GM12878 (cell line): Measurements from ENCODE around the gene MGAT4B. TPM values are rescaled to one million over a fixed set of nuclear protein-coding genes. Genes with fewer than 3 reads are reported as not detected.

ENCODE experiments used
- ATAC-seq: fragments of 200-7000 bp; cut with Tn5 transposase; 3 replicates; pipeline ENCODE4 v1.9.1; 2020; ENCODE audit warnings: mild to moderate bottlenecking, moderate library complexity
- BruUV-seq: library from RNA; stranded (reverse); fragments of 400-500 nt; replicated peaks from 2 replicates; lab custom pipeline; 2021; lab: Mats Ljungman, UMichigan
- CTCF ChIA-PET: fragments of 300-600 bp; sonication (Branson Sonifier 250); formaldehyde crosslinking; extraction: SDS; loops from one replicate; lab custom pipeline; 2021; ENCODE audit warnings: inconsistent platforms; lab: Yijun Ruan, JAX
- POLR2A ChIA-PET: fragments of 350-600 bp; formaldehyde crosslinking; extraction: SDS; loops from one replicate; lab custom pipeline; 2021; ENCODE audit warnings: inconsistent platforms; lab: Charles Lee
- RAD21 ChIA-PET: fragments of 300-600 bp; sonication (Branson Sonifier 250); formaldehyde crosslinking; loops from one replicate; lab custom pipeline; 2023; ENCODE audit warnings: antibody characterized with exemption; ENCODE audit not compliant: unreplicated experiment; lab: Charles Lee
- SMC1A ChIA-PET: fragments of 300-600 bp; sonication (Branson Sonifier 250); formaldehyde crosslinking; loops from one replicate; lab custom pipeline; 2023; ENCODE audit not compliant: unreplicated experiment, uncharacterized antibody; lab: Charles Lee
- DNase-seq: peaks from one replicate; pipeline ENCODE4 v3.0.0-alpha.2; 2011; ENCODE audit warnings: low read depth, low spot score
- FAIRE-seq: peaks from 3 replicates; lab custom pipeline; 2011; peaks lifted over from hg19 to GRCh38; lab: Jason Lieb, UNC
- H2AFZ ChIP-seq: 2 replicates; pipeline ENCODE4 v1.6.0; 2011; ENCODE audit warnings: low read depth, low read length, control low read depth; ENCODE audit not compliant: control insufficient read depth
- H3K27ac ChIP-seq: 2 replicates; pipeline ENCODE4 v1.5.1; 2011; ENCODE audit warnings: control low read depth; ENCODE audit not compliant: control insufficient read depth, insufficient read depth
- H3K27me3 ChIP-seq, 2 experiments: replicated peaks in 1 of 2; 2 replicates each; pipeline versions ENCODE4 v1.6.0 to v1.6.1; 2011; ENCODE audit warnings: low read length in 1 of 2; ENCODE audit not compliant: control insufficient read depth in 2 of 2, insufficient read depth in 2 of 2
- H3K36me3 ChIP-seq, 2 experiments: 2 replicates each; pipeline ENCODE4 v1.5.1; 2011; ENCODE audit warnings: low read length in 1 of 2; ENCODE audit not compliant: control insufficient read depth in 2 of 2, insufficient read depth in 2 of 2
- H3K4me1 ChIP-seq: 2 replicates; pipeline ENCODE4 v1.6.1; 2011; ENCODE audit warnings: mild to moderate bottlenecking, low read length, moderate library complexity, mixed read lengths; ENCODE audit not compliant: control insufficient read depth, insufficient read depth
- H3K4me2 ChIP-seq: 2 replicates; pipeline ENCODE4 v1.6.0; 2011; ENCODE audit warnings: control low read depth; ENCODE audit not compliant: control insufficient read depth, insufficient read depth
- H3K4me3 ChIP-seq: fragments of 200-600 bp; sonication (generic); 2 replicates; pipeline ENCODE4 v1.5.1; 2016
- H3K79me2 ChIP-seq: 2 replicates; pipeline ENCODE4 v1.6.0; 2011; ENCODE audit warnings: low read length; ENCODE audit not compliant: control insufficient read depth, insufficient read depth
- H3K9ac ChIP-seq: 2 replicates; pipeline ENCODE4 v1.8.0; 2011; ENCODE audit warnings: low read length, control low read depth, mixed read lengths; ENCODE audit not compliant: control insufficient read depth, insufficient read depth
- H3K9me3 ChIP-seq: replicated peaks from 3 replicates; pipeline ENCODE4 v1.5.1; 2011; ENCODE audit warnings: mild to moderate bottlenecking, low read length; ENCODE audit not compliant: control insufficient read depth, insufficient read depth
- H4K20me1 ChIP-seq: 2 replicates; pipeline ENCODE4 v1.6.0; 2011; ENCODE audit not compliant: control insufficient read depth, insufficient read depth
- BRCA1 ChIP-seq: IDR thresholded peaks from 2 replicates; pipeline ENCODE4 v1.6.1; 2011; ENCODE audit warnings: low read depth, low read length, improper control_type of control experiment
- CEBPB ChIP-seq, 2 experiments: fragments of 150-350 bp in 1 of 2; IDR thresholded peaks; 2 replicates each; pipeline ENCODE4 v1.6.1; 2012 to 2014; ENCODE audit warnings: low read depth in 2 of 2, low read length in 2 of 2, borderline replicate concordance in 1 of 2, inconsistent platforms in 1 of 2
- CHD1 ChIP-seq: IDR thresholded peaks from 2 replicates; pipeline ENCODE4 v1.6.1; 2012; ENCODE audit warnings: low read depth, low read length, improper control_type of control experiment
- DPF2 ChIP-seq: fragments of 450-650 bp; IDR thresholded peaks from 2 replicates; pipeline ENCODE4 v1.6.1; 2017; ENCODE audit warnings: mild to moderate bottlenecking
- HCFC1 ChIP-seq: fragments of 150-350 bp; IDR thresholded peaks from 2 replicates; pipeline ENCODE4 v1.6.1; 2014; ENCODE audit warnings: low read length
- MYB ChIP-seq: fragments of 150-350 bp; IDR thresholded peaks from 2 replicates; pipeline ENCODE4 v1.6.1; 2014; ENCODE audit warnings: mild to moderate bottlenecking, low read depth, low read length, borderline replicate concordance
- NBN ChIP-seq: fragments of 450-650 bp; IDR thresholded peaks from 2 replicates; pipeline ENCODE4 v1.6.1; 2016
- NFIC ChIP-seq: IDR thresholded peaks from 2 replicates; pipeline ENCODE4 v1.6.1; 2012; ENCODE audit warnings: low read depth, mild to moderate bottlenecking, inconsistent platforms, low read length, moderate library complexity
- NFXL1 ChIP-seq: fragments of 450-650 bp; IDR thresholded peaks from 2 replicates; pipeline ENCODE4 v1.6.1; 2017; ENCODE audit warnings: antibody characterized with exemption, mild to moderate bottlenecking, borderline replicate concordance
- SREBF1 ChIP-seq: IDR thresholded peaks from 2 replicates; pipeline ENCODE4 v1.6.1; 2012; ENCODE audit warnings: mild to moderate bottlenecking, low read length
- TBL1XR1 ChIP-seq: IDR thresholded peaks from 2 replicates; pipeline ENCODE4 v1.6.1; 2012; ENCODE audit warnings: low read depth, low read length, improper control_type of control experiment
- TCF3 ChIP-seq: IDR thresholded peaks from 2 replicates; pipeline ENCODE4 v1.6.1; 2012; ENCODE audit warnings: low read depth, mild to moderate bottlenecking, low read length, borderline replicate concordance; ENCODE audit not compliant: insufficient read depth
- WRNIP1 ChIP-seq: IDR thresholded peaks from 2 replicates; pipeline ENCODE4 v1.6.1; 2011; ENCODE audit warnings: low read depth, low read length, improper control_type of control experiment, borderline replicate concordance
- ZBED1 ChIP-seq: IDR thresholded peaks from 2 replicates; pipeline ENCODE4 v1.6.1; 2016; ENCODE audit warnings: borderline replicate concordance
- ZZZ3 ChIP-seq: IDR thresholded peaks from 2 replicates; pipeline ENCODE4 v1.6.1; 2011; ENCODE audit warnings: low read depth; ENCODE audit not compliant: control insufficient read depth, insufficient read length
- WGBS: methylation state at CpG from one replicate; pipeline ENCODE4 v1.1.6; 2016; ENCODE audit warnings: low lambda C conversion rate; ENCODE audit not compliant: insufficient replicate concordance, insufficient coverage; ENCODE audit errors: missing lambda C conversion rate; 5-methylcytosine and 5-hydroxymethylcytosine counted together
- in situ Hi-C: fragments of 300-500 bp; cut with MboI; formaldehyde crosslinking; loops from 9 replicates; pipeline ENCODE4 v1.14.3; 2018; ENCODE audit warnings: mixed read lengths
- intact Hi-C: fragments of 100-400 bp; cut with micrococcal nuclease; formaldehyde crosslinking; loops from one replicate; pipeline ENCODE4 v1.14.2; 2022; ENCODE audit not compliant: unreplicated experiment
- polyA plus RNA-seq, 11 experiments: library from polyadenylated mRNA; depleted of rRNA in 4 of 11; unstranded in 6 of 11; stranded (reverse) in 5 of 11; fragments of >200 nt; fragmentation: Nextera tagmentation in 4 of 11; fragmentation: Illumina TruSeq in 1 of 11; extraction: Ambion mirVana in 4 of 11; extraction: Trizol in 1 of 11; gene quantifications; 1 replicate in 1 of 11; 2 replicates in 10 of 11; pipeline versions ENCODE4 v1.2.1 to v1.2.3, GENCODE V29; 2011 to 2016; ENCODE audit warnings: inconsistent platforms in 2 of 11, missing spikeins in 2 of 11, low read depth in 1 of 11
- total RNA-seq, 4 experiments: library from RNA; depleted of rRNA in 3 of 4; stranded (reverse); fragments of >200 nt in 3 of 4; fragmentation: Illumina TruSeq in 1 of 4; extraction: Trizol in 1 of 4; gene quantifications; 2 replicates each; pipeline versions ENCODE4 v1.2.1 to v1.2.3, GENCODE V29; 2013 to 2021
- TF ChIP-seq, protein P1 (sequence below): fragments of 450-650 bp; IDR thresholded peaks from 2 replicates; pipeline ENCODE4 v1.6.1; 2017; ENCODE audit warnings: borderline replicate concordance
- TF ChIP-seq, protein P2 (sequence below): IDR thresholded peaks from 2 replicates; pipeline ENCODE4 v1.6.1; 2011; ENCODE audit warnings: mild to moderate bottlenecking, low read depth, low read length, moderate library complexity; ENCODE audit not compliant: insufficient replicate concordance
- TF ChIP-seq, protein P3 (sequence below): fragments of 450-650 bp; IDR thresholded peaks from 2 replicates; pipeline ENCODE4 v1.6.1; 2017; ENCODE audit warnings: low read depth, mild to moderate bottlenecking, moderate library complexity

MGAT4B gene
- total and polyA plus RNA-seq, 10 of the 15 experiments (the other 5 are each of a cell fraction or from before 2014, with no cell fraction given): 0.60 to 82.5 (median 34.4) TPM; not detected in 1

DNA sequence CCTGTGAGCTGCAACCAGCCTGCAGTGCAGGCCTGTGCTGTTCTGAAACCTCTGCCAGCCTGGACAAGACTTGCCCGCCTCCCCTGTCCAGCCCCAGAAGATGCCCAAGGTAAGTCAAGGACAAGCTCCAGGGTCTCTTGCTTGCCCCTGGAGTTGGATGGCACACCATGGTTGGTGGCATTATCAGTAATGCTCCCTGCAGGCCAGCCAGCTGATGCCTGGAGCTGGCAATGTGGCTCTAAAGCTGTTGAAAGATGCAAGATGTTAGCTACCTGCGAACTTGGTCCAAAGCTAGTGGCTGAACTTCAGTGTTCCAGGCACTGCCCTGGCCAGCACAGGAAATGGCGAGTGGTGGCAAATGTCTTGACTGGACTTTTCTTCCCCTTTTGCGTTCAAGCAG is 26.8 kb downstream of the MGAT4B start:
- ChIA-PET RAD21 (no interaction called here), SMC1A (no interaction called here), CTCF (interaction anchor here (2.2 kb wide), 1 partner anchor 17 kb away, joined by 7 read pairs; no protein-coding TSS in a partner anchor), POLR2A (no interaction called here)
- in situ Hi-C loops: loop anchor here (25.0 kb wide), 1 partner anchor 307 kb away; no protein-coding TSS in a partner anchor
- H3K36me3 ChIP-seq: peaks cover 12% of the 10 kb centered on the region in 2 experiments; a peak in 3 of 4 replicates
- H3K9me3 ChIP-seq: no peaks in the 10 kb centered on the region
- H3K4me2 ChIP-seq: no peak overlapping the region
- DNase-seq: no peak
- TF ChIP-seq, protein P1, sequence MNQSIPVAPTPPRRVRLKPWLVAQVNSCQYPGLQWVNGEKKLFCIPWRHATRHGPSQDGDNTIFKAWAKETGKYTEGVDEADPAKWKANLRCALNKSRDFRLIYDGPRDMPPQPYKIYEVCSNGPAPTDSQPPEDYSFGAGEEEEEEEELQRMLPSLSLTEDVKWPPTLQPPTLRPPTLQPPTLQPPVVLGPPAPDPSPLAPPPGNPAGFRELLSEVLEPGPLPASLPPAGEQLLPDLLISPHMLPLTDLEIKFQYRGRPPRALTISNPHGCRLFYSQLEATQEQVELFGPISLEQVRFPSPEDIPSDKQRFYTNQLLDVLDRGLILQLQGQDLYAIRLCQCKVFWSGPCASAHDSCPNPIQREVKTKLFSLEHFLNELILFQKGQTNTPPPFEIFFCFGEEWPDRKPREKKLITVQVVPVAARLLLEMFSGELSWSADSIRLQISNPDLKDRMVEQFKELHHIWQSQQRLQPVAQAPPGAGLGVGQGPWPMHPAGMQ: no peak
- TF ChIP-seq ZZZ3: no peak
- TF ChIP-seq TBL1XR1: no peak
- no peak for TF ChIP-seq MYB
- TF ChIP-seq NFIC: no peak
- no peak for TF ChIP-seq TCF3
- no peak for TF ChIP-seq NBN
- TF ChIP-seq NFXL1: no peak
- no peak for TF ChIP-seq ZBED1
- no peak for TF ChIP-seq CHD1
- TF ChIP-seq CEBPB (IDR thresholded peaks at IDR 0.05; ENCODE audit: borderline replicate concordance in 1 of 2, low read depth in 2 of 2, low read length in 2 of 2): no peak
- TF ChIP-seq SREBF1: no peak
- no peak for TF ChIP-seq BRCA1
- TF ChIP-seq HCFC1: no peak
- no peak for TF ChIP-seq DPF2
- TF ChIP-seq, protein P2, sequence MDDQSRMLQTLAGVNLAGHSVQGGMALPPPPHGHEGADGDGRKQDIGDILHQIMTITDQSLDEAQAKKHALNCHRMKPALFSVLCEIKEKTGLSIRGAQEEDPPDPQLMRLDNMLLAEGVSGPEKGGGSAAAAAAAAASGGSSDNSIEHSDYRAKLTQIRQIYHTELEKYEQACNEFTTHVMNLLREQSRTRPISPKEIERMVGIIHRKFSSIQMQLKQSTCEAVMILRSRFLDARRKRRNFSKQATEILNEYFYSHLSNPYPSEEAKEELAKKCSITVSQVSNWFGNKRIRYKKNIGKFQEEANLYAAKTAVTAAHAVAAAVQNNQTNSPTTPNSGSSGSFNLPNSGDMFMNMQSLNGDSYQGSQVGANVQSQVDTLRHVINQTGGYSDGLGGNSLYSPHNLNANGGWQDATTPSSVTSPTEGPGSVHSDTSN: no peak
- no peak for TF ChIP-seq WRNIP1
- TF ChIP-seq, protein P3, sequence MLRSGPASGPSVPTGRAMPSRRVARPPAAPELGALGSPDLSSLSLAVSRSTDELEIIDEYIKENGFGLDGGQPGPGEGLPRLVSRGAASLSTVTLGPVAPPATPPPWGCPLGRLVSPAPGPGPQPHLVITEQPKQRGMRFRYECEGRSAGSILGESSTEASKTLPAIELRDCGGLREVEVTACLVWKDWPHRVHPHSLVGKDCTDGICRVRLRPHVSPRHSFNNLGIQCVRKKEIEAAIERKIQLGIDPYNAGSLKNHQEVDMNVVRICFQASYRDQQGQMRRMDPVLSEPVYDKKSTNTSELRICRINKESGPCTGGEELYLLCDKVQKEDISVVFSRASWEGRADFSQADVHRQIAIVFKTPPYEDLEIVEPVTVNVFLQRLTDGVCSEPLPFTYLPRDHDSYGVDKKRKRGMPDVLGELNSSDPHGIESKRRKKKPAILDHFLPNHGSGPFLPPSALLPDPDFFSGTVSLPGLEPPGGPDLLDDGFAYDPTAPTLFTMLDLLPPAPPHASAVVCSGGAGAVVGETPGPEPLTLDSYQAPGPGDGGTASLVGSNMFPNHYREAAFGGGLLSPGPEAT: no peak
- intact Hi-C loops: no loop called here
- H2AFZ ChIP-seq: no peak overlapping the region
- H4K20me1 ChIP-seq: no peaks in the 10 kb centered on the region
- 93% methylated on average over 4 of the region's 4 CpGs for whole genome bisulfite sequencing
- H3K4me1 ChIP-seq: no peaks in the 10 kb centered on the region
- H3K9ac ChIP-seq: no peak overlapping the region
- no peaks in the 10 kb centered on the region for H3K79me2 ChIP-seq
- no TSS peak for BruUV-seq
- H3K27me3 ChIP-seq: no peaks in the 10 kb centered on the region
- no peak for FAIRE-seq
- H3K4me3 ChIP-seq: no peak overlapping the region
- H3K27ac ChIP-seq: no peak overlapping the region
- ATAC-seq: no peak
